Neuron (in vitro differentiated cells): ENCODE measurements around the gene EPHB4.

Source experiments
- H2AFZ ChIP-seq: one replicate; pipeline ENCODE4 v1.6.1; 2013; ENCODE audit warnings: low read depth, mild to moderate bottlenecking, inconsistent platforms, low read length, moderate library complexity
- H3K27me3 ChIP-seq: one replicate; pipeline ENCODE4 v1.6.1; 2013; ENCODE audit warnings: low read length; ENCODE audit not compliant: insufficient read depth
- H3K36me3 ChIP-seq: one replicate; pipeline ENCODE4 v1.6.1; 2013; ENCODE audit warnings: low read length; ENCODE audit not compliant: insufficient read depth
- H3K4me1 ChIP-seq: one replicate; pipeline ENCODE4 v1.6.1; 2013; ENCODE audit warnings: low read length; ENCODE audit not compliant: insufficient read depth
- H3K4me3 ChIP-seq: 2 replicates; pipeline ENCODE4 v1.5.1; 2013; ENCODE audit warnings: mild to moderate bottlenecking, low read length, moderate library complexity
- H3K9me3 ChIP-seq: one replicate; pipeline ENCODE4 v1.6.1; 2013; ENCODE audit warnings: low read length

EPHB4 gene

DNA sequence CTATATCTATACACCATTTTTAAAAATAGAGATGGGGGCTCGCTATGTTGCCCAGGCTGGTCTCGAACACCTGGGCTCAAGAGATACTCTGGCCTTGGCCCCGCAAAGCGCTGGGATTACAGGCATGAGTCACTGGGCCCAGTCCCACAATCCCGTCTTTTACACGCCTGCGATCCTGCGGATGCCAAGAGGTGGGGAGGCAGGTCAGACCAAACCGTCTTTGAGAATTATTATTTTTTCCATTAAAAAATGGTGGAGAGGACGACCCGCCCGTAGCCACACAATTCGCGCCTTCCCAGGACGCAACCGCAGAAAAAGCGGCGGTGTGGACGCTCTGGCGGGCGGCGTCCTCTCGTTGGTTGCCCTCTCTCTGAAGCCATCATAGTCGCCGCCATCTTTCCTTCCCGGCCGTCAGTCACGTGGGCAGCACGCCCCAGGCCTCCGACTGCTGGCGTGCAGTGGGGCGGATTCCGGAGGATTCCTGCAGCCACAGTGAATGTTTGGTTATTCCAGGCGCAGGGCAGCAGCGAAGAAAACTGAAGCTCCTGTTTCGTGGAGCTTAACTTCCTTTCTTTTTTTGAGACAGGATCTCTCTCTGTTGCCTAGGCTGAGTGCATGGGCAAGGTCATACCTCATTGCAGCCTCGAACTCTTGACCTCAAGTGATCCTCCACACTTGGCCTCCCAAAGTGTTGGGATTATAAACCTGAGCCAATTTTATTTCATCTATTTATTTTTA, 9.9 kb upstream of the EPHB4 start:
- Histone ChIP-seq H3K4me1 (peaks cover 18% of the 10 kb centered on the region), H3K27me3 (no peaks in the 10 kb centered on the region), H3K4me3 (peak overlapping the region; percentile 47), H3K36me3 (no peaks in the 10 kb centered on the region), H2AFZ (peak overlapping the region; percentile 30), H3K9me3 (no peaks in the 10 kb centered on the region)

DNA sequence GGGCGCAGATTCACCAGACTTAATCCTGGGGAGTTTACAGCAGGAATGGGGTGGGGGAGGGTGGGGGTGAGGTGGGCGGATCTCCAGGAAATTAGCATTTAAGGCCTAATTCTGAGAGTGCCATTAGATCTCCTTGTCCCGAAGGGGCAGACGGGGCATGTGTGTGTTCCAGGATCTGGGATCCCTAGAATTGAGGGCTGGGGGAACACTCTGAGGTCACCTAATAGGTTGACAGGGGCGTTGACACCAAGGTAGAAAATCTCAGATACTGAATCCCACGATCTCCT, 9.4 kb upstream of the EPHB4 start:
- peak overlapping the region; percentile 47 for H3K4me3 ChIP-seq
- no peaks in the 10 kb centered on the region for H3K36me3 ChIP-seq
- H3K9me3 ChIP-seq: no peaks in the 10 kb centered on the region
- peak overlapping the region; percentile 30 for H2AFZ ChIP-seq
- peaks cover 18% of the 10 kb centered on the region for H3K4me1 ChIP-seq
- H3K27me3 ChIP-seq: no peaks in the 10 kb centered on the region

DNA sequence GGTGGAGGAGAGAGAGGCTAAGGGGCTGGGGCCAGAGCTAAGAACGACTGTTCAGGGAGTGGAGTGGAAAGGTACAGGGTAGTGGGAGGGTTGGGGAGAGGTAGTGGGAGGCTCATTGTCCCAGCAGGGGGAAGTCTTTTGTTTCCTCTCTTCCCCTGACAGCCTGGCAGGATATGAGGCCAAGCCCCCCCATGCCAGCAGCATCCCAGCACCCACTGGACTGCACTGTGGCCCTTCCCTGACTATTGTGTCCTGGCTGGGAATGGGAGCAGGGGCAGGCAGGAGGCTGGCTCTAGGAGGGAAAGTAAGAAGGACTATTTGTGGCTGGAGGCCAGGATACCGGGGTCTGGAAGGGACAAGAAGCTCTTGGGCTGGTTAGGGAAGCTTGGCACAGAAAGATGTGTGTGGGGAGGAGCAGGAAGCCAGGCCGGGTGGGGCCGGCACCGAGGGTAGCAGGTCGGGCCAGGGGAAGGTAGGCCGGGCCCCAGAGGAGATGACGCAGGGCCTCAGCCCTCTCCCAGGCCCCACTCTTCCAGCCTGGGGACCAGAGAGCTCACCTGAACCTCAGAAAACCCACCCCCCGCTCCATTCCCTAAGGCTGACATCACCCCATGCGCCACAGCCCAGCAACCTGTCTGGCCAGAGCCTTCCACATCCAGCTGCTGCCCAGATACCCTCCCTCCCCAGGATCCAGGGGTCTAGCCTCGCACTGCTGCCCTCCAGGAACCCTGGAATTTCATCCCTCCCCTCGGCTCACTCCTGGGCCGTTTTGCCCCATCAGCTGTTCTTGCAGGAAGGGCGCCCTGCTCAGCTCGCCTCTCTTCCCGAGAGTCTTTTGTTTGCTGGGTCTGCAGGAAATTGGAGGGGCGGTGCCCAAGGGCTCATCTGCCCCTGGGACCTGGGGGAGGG, 8.8 kb upstream of the EPHB4 start:
- Histone ChIP-seq H3K9me3 (no peaks in the 10 kb centered on the region), H3K4me3 (no peak overlapping the region), H3K27me3 (no peaks in the 10 kb centered on the region), H2AFZ (no peak overlapping the region), H3K4me1 (peaks cover 18% of the 10 kb centered on the region), H3K36me3 (no peaks in the 10 kb centered on the region)

DNA sequence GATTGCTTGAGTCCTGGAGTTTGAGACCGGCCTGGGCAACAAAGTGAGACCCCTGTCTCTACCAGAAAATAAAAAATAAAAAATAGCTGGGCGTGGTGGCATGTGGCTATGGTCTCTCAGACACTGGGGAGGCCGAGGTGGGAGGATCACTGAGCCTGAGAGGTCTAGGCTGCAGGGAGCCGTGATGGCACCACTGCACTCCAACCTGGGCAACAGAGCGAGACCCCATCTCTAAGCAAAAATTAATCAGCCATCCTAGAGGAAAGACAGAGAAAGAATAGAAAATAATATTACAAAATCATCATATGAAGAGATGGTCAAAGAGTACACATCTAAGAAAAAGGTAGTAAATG, 4.9 kb upstream of the EPHB4 start:
- Histone ChIP-seq H3K27me3 (no peaks in the 10 kb centered on the region), H2AFZ (no peak overlapping the region), H3K4me3 (no peak overlapping the region), H3K36me3 (no peaks in the 10 kb centered on the region), H3K9me3 (no peaks in the 10 kb centered on the region), H3K4me1 (peaks cover 12% of the 10 kb centered on the region)

DNA sequence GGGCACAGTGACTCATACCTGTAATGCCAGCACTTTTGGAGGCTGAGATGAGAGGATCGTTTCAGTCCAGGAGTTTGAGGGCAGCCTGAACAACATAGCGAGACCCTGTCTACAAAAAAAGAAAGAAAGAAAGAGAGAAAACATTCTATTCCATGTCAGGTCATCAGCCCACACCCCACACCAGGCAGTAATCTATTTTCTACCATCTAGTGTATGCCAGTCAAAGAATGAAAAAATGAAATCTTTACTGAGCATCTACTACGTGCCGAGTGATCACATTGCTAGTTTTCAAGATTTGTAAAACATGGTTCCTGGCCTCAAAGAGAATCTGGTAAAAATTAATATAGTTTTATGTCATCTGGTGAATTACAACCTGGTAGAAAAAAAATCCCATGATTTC, 3.1 kb upstream of the EPHB4 start:
- Histone ChIP-seq H3K36me3 (no peaks in the 10 kb centered on the region), H3K27me3 (no peaks in the 10 kb centered on the region), H3K4me1 (peaks cover 6% of the 10 kb centered on the region), H2AFZ (no peak overlapping the region), H3K4me3 (no peak overlapping the region), H3K9me3 (no peaks in the 10 kb centered on the region)

DNA sequence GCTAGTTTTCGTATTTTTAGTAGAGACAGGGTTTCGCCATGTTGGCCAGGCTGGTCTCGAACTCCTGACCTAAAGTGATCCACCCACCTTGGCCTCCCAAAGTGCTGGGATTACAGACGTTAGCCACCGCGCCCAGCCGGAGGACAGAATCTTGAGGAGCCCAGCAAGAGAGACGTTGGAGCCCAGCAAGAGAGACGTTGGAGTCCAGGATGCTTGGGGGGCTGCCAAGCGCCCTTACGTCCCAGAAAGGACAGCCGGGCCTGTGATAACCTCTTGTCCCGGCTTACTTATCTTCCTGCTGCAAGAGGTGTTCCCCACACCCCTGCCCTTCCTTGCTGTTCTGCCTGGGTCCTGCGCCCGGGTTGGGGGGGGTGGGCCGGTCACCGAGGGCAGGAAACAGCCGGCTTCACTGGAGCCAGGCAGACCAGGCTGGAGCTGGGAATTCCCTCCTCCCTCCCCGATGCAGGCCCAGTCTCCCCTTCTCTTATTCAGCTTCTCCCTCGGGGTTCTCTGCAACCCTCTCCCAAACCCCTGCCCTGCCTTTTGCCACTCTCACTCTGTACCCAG, 1.9 kb upstream of the EPHB4 start:
- peaks cover 14% of the 10 kb centered on the region for H3K4me1 ChIP-seq
- no peak overlapping the region for H3K4me3 ChIP-seq

DNA sequence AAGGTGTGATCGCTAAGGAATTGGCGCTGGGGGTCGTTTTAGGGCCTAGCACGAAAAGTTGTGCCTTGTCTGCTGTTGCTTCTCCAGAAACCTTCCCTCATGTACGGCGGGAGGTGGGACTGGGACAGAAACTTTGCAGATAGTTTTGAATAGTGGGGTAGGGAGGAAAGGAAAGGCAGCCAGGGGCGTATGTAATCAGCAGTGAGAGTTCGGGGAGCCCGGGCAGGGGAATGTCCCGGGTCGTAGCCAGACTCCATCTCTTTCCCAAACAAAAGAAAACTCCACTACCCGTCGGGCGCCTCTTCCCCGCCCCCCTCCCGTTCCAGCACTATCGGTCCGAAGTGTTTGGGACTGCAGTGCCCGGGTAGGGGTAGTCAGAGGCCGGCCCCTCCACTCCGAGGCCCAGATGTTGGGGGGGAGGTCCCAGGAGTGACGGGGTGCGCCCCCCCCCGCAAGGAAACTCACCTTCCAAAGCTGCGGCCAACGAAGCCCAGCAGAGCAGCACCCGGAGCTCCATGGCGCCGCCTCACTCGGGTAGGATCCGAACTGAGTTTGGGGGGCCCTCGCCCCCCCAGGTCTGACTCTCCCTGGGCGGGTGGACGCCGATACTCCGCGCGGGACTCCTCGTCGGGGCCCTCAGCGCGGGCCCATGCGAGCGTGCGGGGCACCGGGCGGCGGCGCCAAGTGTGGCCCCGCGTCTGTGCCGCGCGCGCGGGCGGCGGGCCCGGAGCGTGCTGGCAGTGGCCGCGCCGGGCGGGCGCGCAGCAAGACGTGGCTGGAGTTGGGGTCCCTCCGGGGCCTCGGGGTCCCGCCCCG, 601 bp downstream of the EPHB4 start:
- peak overlapping the region; percentile 47 for H3K4me3 ChIP-seq
- peaks cover 14% of the 10 kb centered on the region for H3K4me1 ChIP-seq
- no peaks in the 10 kb centered on the region for H3K27me3 ChIP-seq
- no peak overlapping the region for H2AFZ ChIP-seq
- no peaks in the 10 kb centered on the region for H3K9me3 ChIP-seq
- peaks cover 30% of the 10 kb centered on the region for H3K36me3 ChIP-seq

More for the DNA sequence above, 1.9 kb upstream of the EPHB4 start:
- Histone ChIP-seq H3K27me3 (no peaks in the 10 kb centered on the region), H3K36me3 (peaks cover 5% of the 10 kb centered on the region), H2AFZ (no peak overlapping the region), H3K9me3 (no peaks in the 10 kb centered on the region)

DNA sequence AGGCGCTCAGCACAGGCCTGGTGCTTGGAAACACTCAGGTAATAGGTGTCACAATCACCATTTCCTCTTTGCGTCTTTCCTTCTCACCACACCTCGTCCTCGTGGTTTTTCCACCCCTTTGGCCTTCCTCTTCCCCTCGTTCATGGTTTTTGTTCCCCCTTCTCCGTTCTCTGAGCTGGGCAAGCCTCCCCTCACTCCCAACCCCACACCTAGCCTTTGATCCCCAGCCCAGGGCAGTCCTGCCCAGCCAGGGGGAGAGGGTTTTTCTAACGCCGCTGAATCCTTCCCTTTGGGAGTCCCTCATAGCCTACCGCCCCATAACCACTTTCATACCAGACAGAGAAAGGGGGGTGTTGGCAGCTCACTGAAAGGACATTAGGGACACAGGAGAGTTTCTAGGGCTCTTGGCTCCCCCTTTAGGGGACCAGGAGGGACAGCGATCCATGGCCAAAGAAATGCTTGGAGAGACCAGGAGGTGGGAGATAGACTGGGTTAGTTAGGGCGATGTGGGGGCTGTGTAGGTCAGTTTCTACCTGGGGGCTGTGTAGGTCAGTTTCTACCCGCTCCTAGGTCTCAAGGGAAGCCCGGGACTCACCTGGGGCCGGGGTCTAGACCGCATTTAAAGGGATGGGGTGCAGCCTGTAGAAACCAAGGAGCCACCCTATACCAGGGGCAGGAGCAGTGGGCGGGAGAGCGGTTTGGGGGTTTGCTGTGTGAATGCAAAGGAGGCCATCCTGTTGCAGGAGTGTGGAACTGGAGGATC, 1.4 kb downstream of the EPHB4 start:
- H3K4me1 ChIP-seq: peaks cover 14% of the 10 kb centered on the region
- no peaks in the 10 kb centered on the region for H3K9me3 ChIP-seq
- H3K27me3 ChIP-seq: no peaks in the 10 kb centered on the region
- peaks cover 34% of the 10 kb centered on the region for H3K36me3 ChIP-seq
- H2AFZ ChIP-seq: no peak overlapping the region
- peak overlapping the region; percentile 47 for H3K4me3 ChIP-seq

DNA sequence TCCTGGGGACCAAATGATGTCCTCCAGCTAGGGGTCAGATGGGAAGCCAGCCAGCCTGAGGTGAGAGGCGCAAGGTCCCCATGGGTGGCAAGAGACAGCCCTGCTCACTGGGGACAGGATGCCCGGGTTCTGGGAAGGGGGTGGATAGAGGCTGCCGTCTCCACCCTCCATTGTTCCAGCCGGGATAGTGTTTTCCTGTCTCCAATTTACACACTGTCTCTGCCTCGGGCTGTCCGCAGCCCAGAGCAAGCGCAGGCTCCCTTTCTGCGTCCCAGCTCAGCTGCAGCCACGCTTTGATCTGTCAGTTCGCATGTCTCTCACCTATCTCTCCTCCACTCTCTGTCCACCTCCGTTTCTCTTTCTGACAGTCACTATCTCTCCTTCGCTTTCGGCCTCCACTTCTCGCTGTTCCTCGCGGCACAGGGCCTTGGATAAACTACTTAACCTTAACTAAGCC, 2.1 kb downstream of the EPHB4 start:
- no peak overlapping the region for H2AFZ ChIP-seq
- peaks cover 14% of the 10 kb centered on the region for H3K4me1 ChIP-seq
- H3K9me3 ChIP-seq: no peaks in the 10 kb centered on the region
- H3K4me3 ChIP-seq: peak overlapping the region; percentile 47
- H3K27me3 ChIP-seq: no peaks in the 10 kb centered on the region
- H3K36me3 ChIP-seq: peaks cover 41% of the 10 kb centered on the region

DNA sequence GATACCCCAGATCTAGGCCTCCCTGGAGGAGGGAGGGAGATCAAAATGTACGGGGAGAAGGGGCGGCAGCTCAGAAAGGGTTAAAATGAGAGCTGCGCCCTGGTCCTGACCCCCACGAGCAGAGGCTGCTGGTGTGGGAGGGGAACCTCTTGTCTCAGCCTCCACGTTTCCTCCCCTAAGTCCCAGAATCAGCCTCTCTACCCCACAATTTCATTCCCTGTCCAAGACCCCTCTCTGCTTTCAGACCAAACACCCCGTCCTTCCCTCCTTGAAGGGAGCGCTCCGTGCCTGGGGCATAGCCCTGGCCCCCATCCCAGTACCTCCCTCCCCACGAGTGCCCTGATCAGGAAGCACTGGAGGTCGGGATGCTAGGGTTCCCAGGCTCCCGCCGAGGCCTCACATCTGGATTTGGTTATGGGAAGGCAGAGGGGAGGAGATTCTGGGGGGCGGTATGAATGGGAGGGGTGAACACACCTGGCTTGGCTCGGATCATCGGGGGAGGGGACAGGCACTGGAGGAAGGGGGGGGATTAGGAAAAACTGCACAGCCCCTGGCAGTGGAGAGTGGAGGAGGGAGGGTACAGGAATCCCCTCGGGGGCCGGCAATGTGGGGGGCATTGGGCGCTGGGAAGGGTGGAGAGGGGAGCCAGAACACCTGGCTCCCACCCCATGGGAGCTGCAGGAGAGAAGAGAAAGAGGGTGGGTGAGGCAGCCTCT, 2.7 kb downstream of the EPHB4 start:
- H3K4me1 ChIP-seq: peaks cover 14% of the 10 kb centered on the region
- H3K9me3 ChIP-seq: no peaks in the 10 kb centered on the region
- H3K4me3 ChIP-seq: no peak overlapping the region
- H3K27me3 ChIP-seq: no peaks in the 10 kb centered on the region
- peaks cover 47% of the 10 kb centered on the region for H3K36me3 ChIP-seq
- no peak overlapping the region for H2AFZ ChIP-seq

DNA sequence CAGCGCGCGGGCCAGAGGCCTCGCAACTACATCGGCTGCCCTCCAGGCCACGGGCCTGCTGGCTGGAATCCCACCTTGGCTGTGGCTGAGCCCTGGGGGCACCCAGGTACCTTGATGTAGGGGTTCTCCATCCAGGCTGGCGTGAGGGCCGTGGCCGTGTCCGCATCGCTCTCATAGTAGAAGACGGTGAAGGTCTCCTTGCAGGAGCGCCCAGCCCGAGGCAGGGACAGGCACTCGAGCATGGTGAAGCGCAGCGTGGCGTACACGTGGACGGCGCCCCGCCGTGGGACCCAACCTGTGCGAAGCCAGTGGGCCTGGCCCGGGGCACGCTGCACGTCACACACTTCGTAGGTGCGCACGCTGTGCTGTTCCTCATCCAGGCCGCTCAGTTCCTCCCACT, 3.8 kb downstream of the EPHB4 start:
- H3K4me3 ChIP-seq: no peak overlapping the region
- H2AFZ ChIP-seq: no peak overlapping the region
- peaks cover 57% of the 10 kb centered on the region for H3K36me3 ChIP-seq
- peaks cover 14% of the 10 kb centered on the region for H3K4me1 ChIP-seq
- H3K27me3 ChIP-seq: no peaks in the 10 kb centered on the region
- no peaks in the 10 kb centered on the region for H3K9me3 ChIP-seq

DNA sequence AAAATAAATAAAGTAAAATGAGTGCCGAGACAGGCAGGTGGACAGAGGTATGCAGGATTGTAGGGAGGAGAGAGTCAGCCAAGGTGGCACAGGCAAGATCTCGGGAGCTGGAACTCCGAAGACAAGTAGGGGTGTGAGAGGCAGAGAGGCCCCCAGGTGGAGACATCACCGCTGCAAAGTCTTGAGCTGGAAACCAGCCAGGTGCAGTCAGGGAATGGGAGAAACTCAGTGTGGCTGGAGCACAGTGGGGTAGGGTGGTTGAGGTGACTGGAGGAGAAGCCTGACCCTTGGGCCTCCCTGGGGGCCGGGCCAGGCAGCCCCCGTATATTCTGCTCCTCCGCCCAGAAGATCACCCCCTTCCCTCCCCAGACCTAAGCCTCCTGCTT, 4.2 kb downstream of the EPHB4 start:
- Histone ChIP-seq H2AFZ (no peak overlapping the region), H3K27me3 (no peaks in the 10 kb centered on the region), H3K9me3 (no peaks in the 10 kb centered on the region), H3K36me3 (peaks cover 61% of the 10 kb centered on the region), H3K4me3 (no peak overlapping the region), H3K4me1 (peaks cover 14% of the 10 kb centered on the region)
